ENCODE results near the gene LAMA2. TPM values are rescaled to one million over a fixed set of nuclear protein-coding genes. Genes with fewer than 3 reads are reported as not detected.

LAMA2 gene
- polyA plus RNA-seq, 1 donor: 5.4 TPM

DNA sequence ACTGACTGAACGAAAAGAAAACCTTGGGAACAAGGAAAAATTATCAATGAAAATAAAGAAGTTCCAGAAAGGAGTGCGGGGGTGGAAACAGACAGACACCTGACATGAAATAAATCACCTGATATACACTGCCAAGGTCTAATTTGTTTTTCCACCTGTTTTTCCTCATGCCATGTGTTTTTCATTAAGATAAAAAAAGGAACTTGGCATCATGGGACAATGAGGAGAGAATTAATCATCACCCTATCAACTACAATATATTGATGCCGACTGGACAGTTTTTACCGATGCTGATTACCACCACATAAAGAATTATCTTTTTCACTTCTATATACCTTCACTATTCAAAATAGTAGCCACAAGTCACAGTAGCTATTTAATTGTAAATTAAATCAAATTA is 593.9 kb downstream of the LAMA2 start:
- H3K4me3 ChIP-seq (ENCODE audit: low read length): no peak overlapping the region

DNA sequence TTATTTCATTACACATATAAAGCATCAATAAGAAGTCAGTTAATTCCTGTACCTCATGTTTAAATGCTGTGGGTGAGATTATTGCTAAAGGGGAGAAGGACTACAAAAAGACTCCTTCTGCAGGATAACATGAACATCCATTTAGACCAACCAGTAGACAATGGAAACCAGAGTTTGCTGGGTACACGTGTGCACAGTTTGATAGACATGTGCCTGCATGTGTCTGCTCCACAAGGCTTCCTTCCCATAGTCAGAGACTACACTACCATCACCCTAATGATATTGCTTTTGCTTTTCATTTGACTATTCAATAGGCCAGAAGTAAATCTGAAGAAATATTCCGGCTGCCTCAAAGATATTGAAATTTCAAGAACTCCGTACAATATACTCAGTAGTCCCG is 595.4 kb downstream of the LAMA2 start:
- Histone ChIP-seq H3K4me3 (ENCODE audit: low read length) (no peak overlapping the region), H3K27ac (ENCODE audit: low read length) (no peak overlapping the region), H3K4me1 (ENCODE audit: control insufficient read depth, insufficient read depth, low read length) (no peaks in the 10 kb centered on the region), H3K27me3 (ENCODE audit: control insufficient read depth, insufficient read depth, low read length) (no peaks in the 10 kb centered on the region), H3K36me3 (ENCODE audit: control insufficient read depth, insufficient read depth, low read length) (no peaks in the 10 kb centered on the region), H3K9me3 (ENCODE audit: control insufficient read depth, low read depth, low read length) (no peaks in the 10 kb centered on the region)
- DNase-seq: no peak
- WGBS (ENCODE audit: insufficient coverage, low lambda C conversion rate): 95% methylated on average over 4 of the region's 4 CpGs

More for the DNA sequence above, 593.9 kb downstream of the LAMA2 start:
- no peak overlapping the region for H3K27ac ChIP-seq (ENCODE audit: low read length)
- DNase-seq: no peak
- H3K9me3 ChIP-seq (ENCODE audit: control insufficient read depth, low read depth, low read length): no peaks in the 10 kb centered on the region
- H3K27me3 ChIP-seq (ENCODE audit: control insufficient read depth, insufficient read depth, low read length): no peaks in the 10 kb centered on the region
- H3K36me3 ChIP-seq (ENCODE audit: control insufficient read depth, insufficient read depth, low read length): no peaks in the 10 kb centered on the region
- no peaks in the 10 kb centered on the region for H3K4me1 ChIP-seq (ENCODE audit: control insufficient read depth, insufficient read depth, low read length)
- 83% methylated on average over 1 of the region's 4 CpGs for WGBS (ENCODE audit: insufficient coverage, low lambda C conversion rate)

- H3K4me1 ChIP-seq (ENCODE audit: control insufficient read depth, insufficient read depth, low read length): no peaks in the 10 kb centered on the region
- H3K27me3 ChIP-seq (ENCODE audit: control insufficient read depth, insufficient read depth, low read length): no peaks in the 10 kb centered on the region
- 93% methylated on average over 2 of the region's 4 CpGs for WGBS (ENCODE audit: insufficient coverage, low lambda C conversion rate)
Observed at GRCh38 chr6:129481706-129482105, 598.8 kb downstream of the LAMA2 start.

GRCh38 chr6:129485746-129486145 is 602.8 kb downstream of the LAMA2 start:
- no CpG with 5 or more reads among the region's 2 CpGs for WGBS (ENCODE audit: insufficient coverage, low lambda C conversion rate)
- H3K9me3 ChIP-seq (ENCODE audit: control insufficient read depth, low read depth, low read length): no peaks in the 10 kb centered on the region

More at GRCh38 chr6:129481706-129482105, 598.8 kb downstream of the LAMA2 start:
- H3K36me3 ChIP-seq (ENCODE audit: control insufficient read depth, insufficient read depth, low read length): no peaks in the 10 kb centered on the region
- no peak for DNase-seq
- no peaks in the 10 kb centered on the region for H3K9me3 ChIP-seq (ENCODE audit: control insufficient read depth, low read depth, low read length)
- no peak overlapping the region for H3K27ac ChIP-seq (ENCODE audit: low read length)
- no peak overlapping the region for H3K4me3 ChIP-seq (ENCODE audit: low read length)

DNA sequence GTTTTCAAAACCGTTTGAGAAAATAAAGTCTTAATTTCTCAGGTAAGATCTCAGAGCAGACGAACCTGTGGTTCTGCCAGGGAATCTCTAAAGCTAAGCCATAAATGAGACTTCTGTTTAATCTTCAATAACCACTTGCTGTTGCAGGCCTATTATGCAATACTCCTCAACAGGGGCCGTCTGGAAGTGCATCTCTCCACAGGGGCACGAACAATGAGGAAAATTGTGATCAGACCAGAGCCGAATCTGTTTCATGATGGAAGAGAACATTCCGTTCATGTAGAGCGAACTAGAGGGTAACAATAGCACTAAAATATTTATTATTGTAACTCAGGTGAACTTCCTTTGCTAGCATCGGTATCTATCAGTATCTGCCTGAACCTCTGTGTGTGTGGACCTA is 603.4 kb downstream of the LAMA2 start:
- Histone ChIP-seq H3K27me3 (ENCODE audit: control insufficient read depth, insufficient read depth, low read length) (no peaks in the 10 kb centered on the region), H3K4me3 (ENCODE audit: low read length) (no peak overlapping the region), H3K9me3 (ENCODE audit: control insufficient read depth, low read depth, low read length) (no peaks in the 10 kb centered on the region), H3K27ac (ENCODE audit: low read length) (no peak overlapping the region), H3K4me1 (ENCODE audit: control insufficient read depth, insufficient read depth, low read length) (peaks cover 3% of the 10 kb centered on the region), H3K36me3 (ENCODE audit: control insufficient read depth, insufficient read depth, low read length) (no peaks in the 10 kb centered on the region)
- WGBS (ENCODE audit: insufficient coverage, low lambda C conversion rate): 92% methylated on average over 2 of the region's 8 CpGs
- no peak for DNase-seq

More at GRCh38 chr6:129485746-129486145, 602.8 kb downstream of the LAMA2 start:
- no peak for DNase-seq
- H3K4me3 ChIP-seq (ENCODE audit: low read length): no peak overlapping the region
- H3K36me3 ChIP-seq (ENCODE audit: control insufficient read depth, insufficient read depth, low read length): no peaks in the 10 kb centered on the region
- peaks cover 3% of the 10 kb centered on the region for H3K4me1 ChIP-seq (ENCODE audit: control insufficient read depth, insufficient read depth, low read length)
- H3K27me3 ChIP-seq (ENCODE audit: control insufficient read depth, insufficient read depth, low read length): no peaks in the 10 kb centered on the region
- H3K27ac ChIP-seq (ENCODE audit: low read length): no peak overlapping the region

GRCh38 chr6:129488313-129488712 is 605.4 kb downstream of the LAMA2 start:
- H3K4me1 ChIP-seq (ENCODE audit: control insufficient read depth, insufficient read depth, low read length): peaks cover 3% of the 10 kb centered on the region
- H3K27me3 ChIP-seq (ENCODE audit: control insufficient read depth, insufficient read depth, low read length): no peaks in the 10 kb centered on the region
- no peak overlapping the region for H3K27ac ChIP-seq (ENCODE audit: low read length)
- no peaks in the 10 kb centered on the region for H3K36me3 ChIP-seq (ENCODE audit: control insufficient read depth, insufficient read depth, low read length)
- H3K4me3 ChIP-seq (ENCODE audit: low read length): no peak overlapping the region
- H3K9me3 ChIP-seq (ENCODE audit: control insufficient read depth, low read depth, low read length): no peaks in the 10 kb centered on the region
- DNase-seq: no peak
- no CpG with 5 or more reads among the region's 2 CpGs for WGBS (ENCODE audit: insufficient coverage, low lambda C conversion rate)

- Histone ChIP-seq H3K4me1 (ENCODE audit: control insufficient read depth, insufficient read depth, low read length) (peaks cover 3% of the 10 kb centered on the region), H3K27ac (ENCODE audit: low read length) (no peak overlapping the region), H3K27me3 (ENCODE audit: control insufficient read depth, insufficient read depth, low read length) (no peaks in the 10 kb centered on the region), H3K9me3 (ENCODE audit: control insufficient read depth, low read depth, low read length) (no peaks in the 10 kb centered on the region), H3K36me3 (ENCODE audit: control insufficient read depth, insufficient read depth, low read length) (no peaks in the 10 kb centered on the region), H3K4me3 (ENCODE audit: low read length) (no peak overlapping the region)
- no peak for DNase-seq
- 71% methylated on average over 1 of the region's 2 CpGs for WGBS (ENCODE audit: insufficient coverage, low lambda C conversion rate)
Observed at GRCh38 chr6:129489215-129489765, 606.4 kb downstream of the LAMA2 start.

DNA sequence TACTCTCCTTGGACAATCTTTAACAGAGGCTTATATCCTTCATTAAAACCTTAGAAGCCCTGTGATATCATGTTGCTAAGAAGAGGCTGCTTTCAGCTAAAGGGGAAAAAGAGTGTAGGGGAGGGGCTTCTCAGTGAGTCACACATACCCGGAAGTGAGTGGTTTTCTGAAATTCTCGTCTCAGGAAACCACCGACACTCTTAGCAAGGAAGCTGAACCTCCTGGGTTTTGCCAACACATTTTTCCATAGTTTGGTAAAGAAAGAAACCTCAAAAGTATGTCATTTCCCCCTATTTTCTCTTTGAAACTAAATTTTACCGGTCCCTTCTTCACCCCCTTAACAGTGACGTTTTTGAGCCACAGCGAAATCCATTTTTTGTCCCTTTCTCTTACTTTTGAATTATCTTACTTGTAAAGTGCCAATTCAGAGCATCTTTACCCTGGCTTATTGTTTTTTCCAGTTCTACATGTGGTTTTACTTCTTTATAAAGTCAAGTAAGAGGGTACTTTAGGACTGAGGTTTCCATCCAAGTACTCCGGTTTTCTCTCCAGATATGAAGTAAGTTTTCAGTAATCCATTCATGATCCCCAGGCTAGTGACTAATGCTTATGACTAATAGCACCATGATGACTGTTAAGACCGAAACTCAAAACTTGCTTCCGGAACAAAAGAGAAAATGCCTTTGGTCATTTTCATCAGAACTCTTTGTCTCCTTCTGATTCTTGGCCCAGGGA is 607.8 kb downstream of the LAMA2 start:
- H3K4me3 ChIP-seq (ENCODE audit: low read length): no peak overlapping the region
- H3K27ac ChIP-seq (ENCODE audit: low read length): no peak overlapping the region
- WGBS (ENCODE audit: insufficient coverage, low lambda C conversion rate): 86% methylated on average over 4 of the region's 9 CpGs
- H3K36me3 ChIP-seq (ENCODE audit: control insufficient read depth, insufficient read depth, low read length): no peaks in the 10 kb centered on the region
- no peaks in the 10 kb centered on the region for H3K9me3 ChIP-seq (ENCODE audit: control insufficient read depth, low read depth, low read length)
- H3K4me1 ChIP-seq (ENCODE audit: control insufficient read depth, insufficient read depth, low read length): peaks cover 6% of the 10 kb centered on the region
- no peaks in the 10 kb centered on the region for H3K27me3 ChIP-seq (ENCODE audit: control insufficient read depth, insufficient read depth, low read length)
- DNase-seq: peak; percentile 26 to 41

DNA sequence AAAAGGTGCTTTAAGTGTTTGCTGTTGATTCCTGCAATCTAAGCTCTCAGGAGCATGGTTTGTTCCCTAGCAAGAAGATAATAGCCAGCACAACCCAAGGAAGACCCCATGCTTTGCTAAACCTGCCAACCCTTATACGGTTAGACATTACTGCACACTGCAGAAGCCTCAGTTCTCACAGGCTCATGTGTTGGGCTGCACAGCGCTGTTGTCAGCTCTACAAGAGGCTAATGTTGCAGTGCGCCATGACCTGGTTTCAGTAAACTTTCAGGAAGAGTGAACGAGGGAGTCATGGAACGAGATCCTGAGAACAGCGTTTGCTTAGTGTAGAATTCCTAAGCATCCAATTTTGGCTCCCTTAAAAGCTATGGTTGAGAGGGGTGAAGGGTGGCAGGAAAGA is 608.5 kb downstream of the LAMA2 start:
- DNase-seq: no peak
- Histone ChIP-seq H3K27ac (ENCODE audit: low read length) (no peak overlapping the region), H3K9me3 (ENCODE audit: control insufficient read depth, low read depth, low read length) (no peaks in the 10 kb centered on the region), H3K4me3 (ENCODE audit: low read length) (no peak overlapping the region), H3K27me3 (ENCODE audit: control insufficient read depth, insufficient read depth, low read length) (no peaks in the 10 kb centered on the region), H3K36me3 (ENCODE audit: control insufficient read depth, insufficient read depth, low read length) (no peaks in the 10 kb centered on the region), H3K4me1 (ENCODE audit: control insufficient read depth, insufficient read depth, low read length) (peaks cover 6% of the 10 kb centered on the region)
- WGBS (ENCODE audit: insufficient coverage, low lambda C conversion rate): 70% methylated on average over 2 of the region's 6 CpGs

DNA sequence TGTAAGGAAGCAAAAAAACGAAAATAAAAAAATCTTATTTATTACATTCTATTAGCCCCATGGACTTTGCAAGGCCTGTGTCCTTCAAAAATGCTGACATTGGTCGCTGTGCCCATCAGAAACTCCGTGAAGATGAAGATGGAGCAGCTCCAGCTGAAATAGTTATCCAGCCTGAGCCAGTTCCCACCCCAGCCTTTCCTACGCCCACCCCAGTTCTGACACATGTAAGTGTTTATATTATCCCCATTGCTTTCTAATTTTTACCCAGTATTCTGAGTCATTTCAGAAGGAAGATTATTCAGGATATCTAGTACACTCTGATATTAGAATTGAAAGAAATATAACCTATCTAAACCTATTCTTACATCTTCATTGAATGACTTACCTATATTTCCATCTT is 609.3 kb downstream of the LAMA2 start:
- H3K9me3 ChIP-seq (ENCODE audit: control insufficient read depth, low read depth, low read length): no peaks in the 10 kb centered on the region
- no peaks in the 10 kb centered on the region for H3K36me3 ChIP-seq (ENCODE audit: control insufficient read depth, insufficient read depth, low read length)
- WGBS (ENCODE audit: insufficient coverage, low lambda C conversion rate): 100% methylated on average over 1 of the region's 4 CpGs
- H3K27ac ChIP-seq (ENCODE audit: low read length): no peak overlapping the region
- H3K4me1 ChIP-seq (ENCODE audit: control insufficient read depth, insufficient read depth, low read length): peaks cover 9% of the 10 kb centered on the region
- H3K27me3 ChIP-seq (ENCODE audit: control insufficient read depth, insufficient read depth, low read length): no peaks in the 10 kb centered on the region
- H3K4me3 ChIP-seq (ENCODE audit: low read length): no peak overlapping the region
- no peak for DNase-seq

Data from large intestine (tissue), 3 donors.